ENCODE measurements around the gene CFAP65. TPM values are rescaled to one million over a fixed set of nuclear protein-coding genes. Genes with fewer than 3 reads are reported as not detected.

Gene CFAP65
- total RNA-seq, 1 experiment from 2014 or later: 0.33 TPM

GRCh38 chr2:219079417-219079816 is 38.1 kb upstream of the CFAP65 start:
- DNase-seq (ENCODE audit: low read depth, low spot score) (no peak), ATAC-seq (no peak)
- in situ Hi-C loops (cut with HindIII; ENCODE audit: low pct_unique_long_range_greater_than_20kb, low sequenced_read_pairs) (no loop called here), intact Hi-C loops (cut with micrococcal nuclease; ENCODE audit: unreplicated experiment) (no loop called here)
- TF ChIP-seq TCF7L2 (IDR thresholded peaks at IDR 0.05; ENCODE audit: low read depth, low read length) (no peak), REST (IDR thresholded peaks at IDR 0.05; ENCODE audit: insufficient read depth in 1 of 2, low read depth in 2 of 2, low read length in 1 of 2) (no peak), SIN3A (IDR thresholded peaks at IDR 0.05; ENCODE audit: borderline replicate concordance, insufficient read depth, low read depth, low read length) (no peak), POLR2AphosphoS5 (IDR thresholded peaks at IDR 0.05; ENCODE audit: low read depth, low read length) (no peak), CTCF (IDR thresholded peaks at IDR 0.05) (no peak)
- H3K27ac ChIP-seq (ENCODE audit: low read length): no peak overlapping the region
- H3K27me3 ChIP-seq (ENCODE audit: control insufficient read depth, insufficient read depth, low read length): no peaks in the 10 kb centered on the region
- H3K9me3 ChIP-seq (ENCODE audit: control insufficient read depth, insufficient read depth, low read depth, low read length): no peaks in the 10 kb centered on the region
- no peaks in the 10 kb centered on the region for H3K4me1 ChIP-seq (ENCODE audit: control insufficient read depth, insufficient read depth, low read length)
- CTCF ChIA-PET: interaction anchor here (0.5 kb wide), 1 partner anchor 240 kb away, joined by 4 read pairs; no protein-coding TSS in a partner anchor
- no peaks in the 10 kb centered on the region for H3K36me3 ChIP-seq (ENCODE audit: control insufficient read depth, insufficient read depth, low read length)
- no peak overlapping the region for H3K4me3 ChIP-seq (ENCODE audit: low read depth in 2 of 2, low read length in 2 of 2)
- POLR2A ChIA-PET: no interaction called here
- no TSS peak for BruUV-seq (replicated peaks)

GRCh38 chr2:219078951-219079350 is 37.6 kb upstream of the CFAP65 start:
- no peak overlapping the region for H3K27ac ChIP-seq (ENCODE audit: low read length)
- in situ Hi-C loops (cut with HindIII; ENCODE audit: low pct_unique_long_range_greater_than_20kb, low sequenced_read_pairs) (no loop called here), intact Hi-C loops (cut with micrococcal nuclease; ENCODE audit: unreplicated experiment) (no loop called here)
- no peaks in the 10 kb centered on the region for H3K9me3 ChIP-seq (ENCODE audit: control insufficient read depth, insufficient read depth, low read depth, low read length)
- DNase-seq (ENCODE audit: low read depth, low spot score) (no peak), ATAC-seq (no peak)
- ChIA-PET CTCF (no interaction called here), POLR2A (no interaction called here)
- no peak overlapping the region for H3K4me3 ChIP-seq (ENCODE audit: low read depth in 2 of 2, low read length in 2 of 2)
- no TSS peak for BruUV-seq (replicated peaks)
- H3K36me3 ChIP-seq (ENCODE audit: control insufficient read depth, insufficient read depth, low read length): no peaks in the 10 kb centered on the region
- H3K27me3 ChIP-seq (ENCODE audit: control insufficient read depth, insufficient read depth, low read length): no peaks in the 10 kb centered on the region
- no peaks in the 10 kb centered on the region for H3K4me1 ChIP-seq (ENCODE audit: control insufficient read depth, insufficient read depth, low read length)
- no peak for TF ChIP-seq CTCF (IDR thresholded peaks at IDR 0.05)
- no peak for TF ChIP-seq SIN3A (IDR thresholded peaks at IDR 0.05; ENCODE audit: borderline replicate concordance, insufficient read depth, low read depth, low read length)
- TF ChIP-seq REST (IDR thresholded peaks at IDR 0.05; ENCODE audit: insufficient read depth in 1 of 2, low read depth in 2 of 2, low read length in 1 of 2): no peak
- no peak for TF ChIP-seq POLR2AphosphoS5 (IDR thresholded peaks at IDR 0.05; ENCODE audit: low read depth, low read length)
- TF ChIP-seq TCF7L2 (IDR thresholded peaks at IDR 0.05; ENCODE audit: low read depth, low read length): no peak

Measured in Panc1 (cell line).